Measurements from ENCODE around the gene C3orf85.
"Not testable (repeated sequence)": the region's sequence is repeated elsewhere in the genome, so short reads cannot be mapped to it uniquely, and the experiment has no call there.

C3orf85 gene, protein sequence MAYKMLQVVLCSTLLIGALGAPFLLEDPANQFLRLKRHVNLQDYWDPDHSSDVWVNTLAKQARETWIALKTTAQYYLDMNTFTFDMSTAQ

GRCh38 chr3:109136523-109136922 lies at the start of gene C3orf85:
Gene C3orf85 (plus strand): TSS chr3:109136719. CDS start chr3:109136848, 129 bp downstream.
- no peak for DNase-seq

DNA sequence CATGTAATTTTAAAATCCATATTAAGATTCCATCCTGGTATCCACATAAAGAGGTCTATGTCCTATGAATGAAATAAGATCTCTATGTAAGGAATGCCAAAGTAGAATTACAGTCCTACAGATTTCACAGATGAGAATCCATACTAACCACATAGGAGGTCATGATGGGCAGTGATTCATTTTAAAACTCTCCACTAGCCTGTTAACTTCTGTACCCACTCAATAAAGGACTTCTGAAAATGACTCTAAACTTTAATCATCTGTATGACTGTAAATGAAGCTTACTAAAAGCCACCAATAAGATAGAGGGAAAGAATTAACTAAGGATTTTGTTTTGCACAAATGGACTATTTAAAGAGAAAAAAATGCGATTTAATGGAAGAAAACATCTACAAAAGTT lies 47.3 kb upstream of the C3orf85 start:
- DNase-seq: no peak

DNA sequence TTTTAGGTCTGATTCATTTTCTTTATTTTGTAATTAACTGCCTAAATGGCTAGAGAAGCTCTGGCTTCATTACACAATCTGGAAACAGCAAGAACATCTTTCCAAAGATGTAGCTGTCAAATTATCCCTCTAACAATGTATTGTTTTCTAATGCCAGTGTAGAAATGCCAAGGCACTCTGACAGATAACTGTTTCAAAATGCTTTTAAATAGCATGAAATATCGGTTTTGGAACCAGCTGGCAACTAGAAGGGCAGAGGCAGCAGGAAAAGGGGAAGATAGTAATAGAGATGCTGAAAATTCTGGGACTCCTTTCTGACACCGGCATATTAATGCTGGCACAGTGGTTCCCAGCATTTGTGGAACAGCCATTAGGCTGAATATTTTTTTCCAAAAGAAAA lies 44.7 kb upstream of the C3orf85 start:
- no peak for DNase-seq

GRCh38 chr3:109093561-109093960 lies 43.0 kb upstream of the C3orf85 start:
- DNase-seq: no peak

DNA sequence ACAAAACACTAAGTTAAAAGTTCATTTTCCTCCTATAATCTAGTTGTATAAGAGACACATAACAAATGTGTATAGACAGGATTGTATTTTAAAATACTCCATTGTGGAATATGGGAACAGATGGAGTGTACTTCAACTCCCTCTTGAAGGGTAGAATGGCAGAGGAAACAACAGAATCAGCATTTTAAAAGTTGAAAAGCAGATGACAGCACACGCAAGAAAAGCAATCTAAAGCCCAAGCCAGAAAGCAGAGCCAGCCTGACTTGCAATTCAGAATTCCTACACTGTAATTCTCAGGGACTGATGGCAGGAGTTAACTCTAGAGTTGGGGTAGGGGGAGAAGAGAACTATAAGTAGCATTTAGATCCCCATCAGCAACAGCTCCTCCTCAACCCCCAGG lies 41.4 kb upstream of the C3orf85 start:
- no peak for DNase-seq

DNA sequence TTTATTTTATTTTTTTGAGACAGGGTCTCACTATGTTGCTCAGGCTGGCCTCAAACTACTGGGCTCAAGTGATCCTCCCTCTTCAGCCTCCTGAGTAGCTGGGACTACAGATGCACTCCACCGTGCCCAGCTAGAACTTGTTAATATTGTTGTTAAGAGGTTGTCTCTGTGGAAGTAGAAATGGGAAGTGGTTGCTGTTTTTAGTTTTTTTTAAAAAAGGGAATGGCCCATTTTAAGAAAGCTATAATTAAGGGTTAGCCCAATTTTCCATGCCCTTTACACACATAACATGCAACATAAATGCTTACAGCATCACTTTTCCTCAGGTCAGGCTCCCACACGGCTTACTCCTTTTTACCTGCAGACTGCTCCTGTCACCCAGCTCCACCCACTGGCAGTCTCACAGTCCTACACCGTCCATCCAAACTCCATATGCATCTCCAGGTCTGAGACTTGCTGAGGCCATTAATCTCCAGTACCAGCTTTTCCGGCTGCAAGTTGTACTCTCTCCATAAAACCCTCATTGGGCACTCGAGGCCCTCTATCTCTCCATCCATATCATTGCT lies 38.4 kb upstream of the C3orf85 start:
- DNase-seq: no peak

- DNase-seq: no peak
Measured at GRCh38 chr3:109109574-109109973, 26.9 kb upstream of the C3orf85 start.

DNA sequence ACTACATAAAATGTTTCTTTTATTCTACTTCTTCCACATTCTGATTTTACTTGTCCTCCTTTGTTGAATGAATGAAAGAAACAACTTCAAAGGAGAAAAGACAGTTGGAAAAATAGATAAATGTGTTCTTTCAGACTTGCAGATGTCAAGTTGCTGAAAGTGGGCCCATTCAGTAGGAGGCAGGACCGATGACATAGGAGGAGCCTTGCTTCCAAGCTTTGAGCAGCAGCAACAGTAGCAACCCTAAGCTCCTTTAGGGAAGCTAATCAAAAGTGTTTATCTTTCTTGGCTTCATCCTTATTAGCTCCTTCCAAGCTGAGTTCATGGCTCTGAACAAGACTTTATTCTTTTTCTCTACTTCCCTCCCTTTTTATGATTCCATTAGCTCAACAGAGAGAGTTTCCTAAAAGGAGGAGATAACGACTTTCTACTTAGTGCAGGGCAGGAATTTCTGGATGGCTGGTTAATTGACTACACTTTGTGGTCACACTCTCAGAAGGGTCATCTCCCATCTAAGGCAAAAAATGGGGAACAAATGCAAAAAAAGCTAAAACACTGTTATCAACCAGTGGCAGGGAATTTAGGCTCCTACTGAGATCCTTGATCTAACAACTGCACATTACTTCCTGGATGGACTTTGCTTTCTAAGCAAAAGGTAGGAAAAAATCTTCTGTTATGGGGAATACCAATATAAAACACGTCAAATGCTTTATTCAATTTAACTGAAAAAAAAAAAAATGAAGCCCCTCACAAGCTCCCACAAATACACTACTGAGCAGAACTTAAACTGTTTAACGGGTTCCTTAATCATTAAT lies 23.4 kb upstream of the C3orf85 start:
- DNase-seq: no peak

GRCh38 chr3:109114746-109115145 lies 21.8 kb upstream of the C3orf85 start:
- DNase-seq: no peak

- no peak for DNase-seq
Measured at GRCh38 chr3:109115451-109115850, 21.1 kb upstream of the C3orf85 start.

- DNase-seq: no peak
Measured at GRCh38 chr3:109116031-109116430, 20.5 kb upstream of the C3orf85 start.

GRCh38 chr3:109117939-109118338 lies 18.6 kb upstream of the C3orf85 start, which contains the start of gene MORC1:
Gene MORC1 (minus strand): TSS chr3:109118134. CDS start chr3:109118059, 75 bp downstream.
- DNase-seq: no peak

GRCh38 chr3:109118584-109118983 lies 17.9 kb upstream of the C3orf85 start:
- DNase-seq: no peak

- DNase-seq: no peak
Measured at GRCh38 chr3:109122690-109123089, 13.8 kb upstream of the C3orf85 start.

- no peak for DNase-seq
Measured at GRCh38 chr3:109125902-109126301, 10.6 kb upstream of the C3orf85 start.

DNA sequence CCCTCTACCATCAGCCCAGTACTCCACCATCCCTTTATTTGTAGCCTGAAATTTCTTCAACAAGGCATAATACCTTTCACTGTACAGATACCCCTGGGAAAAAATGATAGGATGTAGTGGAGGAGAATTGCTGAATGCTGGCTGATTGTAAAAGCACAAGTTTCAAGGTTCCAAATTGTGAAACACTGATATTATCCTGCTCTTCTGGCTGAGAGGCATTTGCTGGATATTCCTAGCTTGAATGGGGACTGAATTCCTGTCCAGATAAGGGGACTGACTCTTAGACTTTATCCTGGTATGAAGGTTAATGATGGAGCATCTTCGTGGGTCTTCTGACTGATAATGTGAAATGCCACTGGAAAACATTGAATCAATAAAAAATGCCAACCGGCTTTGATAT lies 9.0 kb upstream of the C3orf85 start:
- no peak for DNase-seq

GRCh38 chr3:109131276-109131675 lies 5.2 kb upstream of the C3orf85 start:
- DNase-seq: no peak

GRCh38 chr3:109132801-109133473 lies 3.6 kb upstream of the C3orf85 start:
- no peak for DNase-seq

- DNase-seq: not testable (repeated sequence)
Measured at GRCh38 chr3:109133474-109133816, 3.1 kb upstream of the C3orf85 start.

DNA sequence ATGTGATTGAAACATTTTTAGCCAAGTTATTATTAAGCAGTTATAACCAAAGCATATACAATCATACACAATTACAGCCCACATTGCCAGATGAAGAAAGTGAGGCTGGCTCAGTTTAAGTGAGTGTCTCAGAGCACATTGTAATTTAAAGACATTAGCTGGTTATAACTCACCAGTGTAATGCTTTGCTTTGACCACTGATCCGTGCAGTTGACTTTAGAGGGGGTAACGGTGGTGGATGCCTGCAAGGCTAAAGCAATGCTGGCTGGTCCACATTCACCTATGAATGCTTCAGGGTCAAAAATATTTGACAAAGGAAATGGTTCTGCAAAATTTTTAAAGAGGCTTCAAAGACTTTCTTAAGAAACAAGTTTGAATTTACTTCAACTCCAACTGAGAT lies 1.2 kb downstream of the C3orf85 start:
- no peak for DNase-seq

GRCh38 chr3:109140318-109140717 lies 3.8 kb downstream of the C3orf85 start:
- DNase-seq: no peak

GRCh38 chr3:109143646-109144045 lies 7.1 kb downstream of the C3orf85 start:
- DNase-seq: no peak

DNA sequence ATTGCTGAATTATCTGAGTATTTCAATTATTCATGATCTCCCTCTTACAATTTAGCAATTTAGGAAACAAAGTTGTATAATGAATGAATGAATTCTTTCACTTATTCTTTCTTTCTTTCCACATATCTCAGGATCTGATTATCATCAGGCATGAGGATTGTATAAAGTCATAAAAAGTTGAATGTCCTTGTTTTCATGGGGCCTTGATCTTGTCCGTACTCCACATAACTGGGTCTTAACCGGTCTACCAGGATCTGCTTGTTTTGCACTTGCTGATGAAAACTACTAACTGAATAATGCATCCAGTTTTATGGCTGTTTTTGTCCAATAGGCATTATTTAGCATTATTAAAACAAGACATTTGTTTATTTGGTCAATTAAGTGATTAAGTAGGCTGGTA lies 12.6 kb downstream of the C3orf85 start:
- DNase-seq: no peak

GRCh38 chr3:109152320-109152719 lies 15.8 kb downstream of the C3orf85 start:
- no peak for DNase-seq
